GM15510 (cell line): ENCODE data around the gene FBP1.

Experiments used
- POLR2A ChIP-seq: IDR thresholded peaks from 3 replicates; pipeline ENCODE4 v1.6.1; 2011; ENCODE audit warnings: borderline replicate concordance; ENCODE audit not compliant: insufficient read length; ENCODE audit errors: extremely low read depth

The FBP1 gene

DNA sequence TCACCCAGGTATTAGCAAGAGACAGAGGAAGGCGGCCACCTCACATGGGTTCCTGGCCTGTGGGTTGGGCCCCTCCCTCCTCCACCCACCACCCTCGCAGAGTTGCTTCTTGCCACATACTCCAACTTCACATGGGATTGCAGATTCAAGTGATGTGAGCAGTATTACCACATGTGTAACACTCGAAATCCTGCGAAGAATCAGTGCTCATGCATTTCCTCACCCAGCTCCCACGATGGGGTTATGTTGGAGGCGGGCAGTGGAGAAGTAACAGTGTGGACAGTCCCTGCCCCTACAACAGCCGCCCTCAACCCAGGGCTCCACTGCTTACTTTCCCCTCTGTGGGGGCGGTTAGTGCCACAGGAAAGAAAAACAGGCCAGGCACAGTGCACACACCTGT lies 3.9 kb upstream of the FBP1 start:
- TF ChIP-seq POLR2A, result no peak

DNA sequence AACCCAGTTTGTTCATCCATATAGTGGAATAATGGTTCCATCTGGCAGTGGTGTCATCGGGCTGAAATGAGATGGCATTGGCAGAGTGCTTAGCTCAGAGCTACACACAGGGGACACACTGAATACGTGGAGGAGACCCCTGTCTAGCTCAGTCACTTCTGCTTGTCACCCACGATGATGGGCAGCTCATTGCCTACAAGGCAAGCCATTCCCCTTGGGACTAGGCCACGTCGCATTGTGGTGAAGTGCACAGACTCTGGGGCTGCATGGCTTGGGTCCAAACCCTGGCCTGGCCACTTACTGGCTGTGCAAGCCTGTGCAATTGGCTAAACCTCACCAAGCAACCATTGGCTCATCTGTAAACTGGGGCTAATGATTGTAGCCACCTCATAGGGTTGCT lies 3.2 kb upstream of the FBP1 start:
- no peak for TF ChIP-seq POLR2A

DNA sequence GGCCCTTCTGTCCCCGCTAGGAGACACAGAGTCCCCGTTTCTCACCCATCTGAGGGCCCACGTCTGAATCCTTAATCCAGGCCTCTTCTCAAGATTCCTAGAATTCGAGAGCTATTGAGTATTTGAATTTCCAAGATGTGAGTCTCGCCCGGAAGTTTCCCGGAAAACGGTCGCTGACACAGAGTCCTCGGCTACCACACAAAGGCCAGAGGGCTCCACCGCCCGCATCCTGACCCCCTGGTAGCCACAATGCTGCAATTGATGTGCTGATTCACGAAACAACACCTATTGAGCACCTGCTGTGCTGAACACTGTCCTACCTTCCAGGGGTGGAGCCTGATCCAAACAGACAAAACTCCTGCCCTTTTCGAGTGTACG lies 670 bp upstream of the FBP1 start:
- no peak for TF ChIP-seq POLR2A

DNA sequence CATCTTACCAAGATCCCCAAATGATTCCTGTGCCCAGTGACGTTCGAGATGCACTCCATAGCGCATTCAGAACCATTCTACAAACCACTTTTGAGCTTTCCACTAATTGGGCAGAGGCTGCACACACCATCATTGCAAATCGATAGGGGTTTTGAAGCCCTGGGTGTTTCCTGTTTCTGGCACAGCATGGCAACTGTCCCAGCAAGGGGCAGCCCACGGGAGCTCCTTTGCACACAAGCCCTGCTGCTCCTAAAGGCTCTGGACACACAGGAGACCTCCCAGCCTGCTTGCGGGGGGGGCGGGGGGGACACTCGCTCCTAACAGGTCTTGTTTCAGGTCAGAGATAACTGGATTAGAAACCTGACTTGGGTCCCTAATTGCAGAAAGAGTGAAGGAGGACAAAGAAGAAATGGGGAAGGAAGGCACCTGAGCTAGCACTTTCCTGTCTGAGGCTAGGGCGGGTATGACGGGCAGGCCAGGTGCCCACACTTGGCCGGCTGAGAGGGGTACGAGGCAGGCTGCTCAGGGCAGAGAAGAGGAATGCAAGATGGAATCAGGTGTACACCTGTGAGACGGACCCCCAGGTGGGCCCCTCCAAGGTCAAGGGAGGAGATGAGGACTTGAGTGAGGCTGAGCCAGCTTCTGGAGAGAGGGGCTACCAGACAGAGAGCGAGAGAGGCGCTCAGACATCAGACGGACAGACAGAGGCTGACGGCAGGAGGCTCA lies 820 bp downstream of the FBP1 start:
- no peak for TF ChIP-seq POLR2A

DNA sequence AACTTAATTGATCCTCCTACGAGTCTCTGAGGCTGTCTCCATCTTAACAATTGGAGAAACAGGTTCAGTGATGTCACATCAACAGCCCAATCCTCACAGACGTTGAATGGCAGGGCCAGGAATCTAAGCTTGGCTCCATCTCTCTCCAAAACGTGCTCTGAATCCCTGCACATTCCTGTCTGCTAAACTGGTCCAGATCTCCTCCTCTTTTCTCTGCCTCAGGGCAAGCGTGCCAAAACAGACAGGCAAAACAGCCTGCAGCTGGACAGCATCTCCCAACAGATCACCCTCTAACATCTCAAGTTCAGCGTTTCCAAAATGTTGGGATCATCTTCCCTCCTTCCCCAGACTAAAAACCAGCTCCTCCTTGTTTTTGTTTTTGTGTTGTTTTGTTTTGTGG lies 6.6 kb downstream of the FBP1 start:
- TF ChIP-seq POLR2A, result no peak

DNA sequence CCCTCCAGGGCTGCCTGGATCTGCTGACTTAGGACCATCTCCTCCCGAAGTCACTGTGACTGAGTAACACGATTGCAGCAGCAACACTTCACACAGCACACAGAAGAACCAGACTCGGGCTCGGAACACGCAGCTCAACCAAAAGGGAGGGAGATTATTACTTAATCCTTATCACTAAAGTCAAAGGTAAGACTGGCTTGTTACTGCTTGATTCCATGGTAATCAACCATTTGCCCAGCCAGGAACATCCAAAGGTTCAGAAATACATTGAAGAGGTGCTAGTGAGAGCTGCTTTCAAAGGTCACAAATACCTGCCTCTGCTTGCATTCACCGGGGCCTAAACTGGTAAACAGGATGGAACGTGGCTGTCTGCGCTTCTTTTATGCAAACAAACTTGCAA lies 7.7 kb downstream of the FBP1 start:
- TF ChIP-seq POLR2A, result no peak

DNA sequence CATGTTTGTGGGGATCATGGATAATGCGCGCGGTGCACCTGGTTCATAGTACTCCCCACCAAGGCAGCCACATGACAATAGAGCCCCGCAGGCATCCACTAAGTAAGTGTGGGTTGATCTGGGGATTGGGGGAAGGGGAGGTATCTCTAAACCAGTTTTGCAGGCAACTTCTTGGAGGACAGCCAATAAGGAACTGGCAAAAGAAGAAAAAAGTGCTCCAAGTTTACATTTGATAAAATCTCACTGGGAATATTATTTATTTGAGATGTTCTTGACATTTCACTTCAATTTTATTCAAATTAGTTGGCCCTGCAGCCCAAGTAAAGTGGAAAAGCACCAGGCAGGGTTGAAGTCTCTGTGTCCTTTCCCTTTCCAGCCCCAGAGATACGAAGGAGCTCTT lies 8.5 kb downstream of the FBP1 start:
- no peak for TF ChIP-seq POLR2A

DNA sequence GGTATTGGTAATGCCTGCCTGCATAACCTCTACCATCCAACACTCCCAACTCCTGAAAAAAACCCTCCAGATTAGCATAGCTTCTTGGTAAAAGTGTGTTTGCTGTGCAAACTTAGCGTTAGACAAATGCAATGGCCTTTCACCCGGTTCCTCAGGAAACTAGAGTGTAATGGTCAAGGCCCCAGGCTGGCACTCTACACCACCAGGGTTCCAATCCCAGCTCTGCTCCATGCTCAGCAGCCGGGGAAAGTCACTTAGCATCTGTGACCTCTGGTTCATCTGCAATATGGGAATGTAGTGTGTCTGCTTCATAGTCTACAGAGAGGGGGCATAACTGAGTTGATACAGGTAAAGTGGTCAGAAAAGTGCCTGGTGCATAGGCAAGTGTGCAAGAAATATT lies 9.0 kb downstream of the FBP1 start:
- no peak for TF ChIP-seq POLR2A

DNA sequence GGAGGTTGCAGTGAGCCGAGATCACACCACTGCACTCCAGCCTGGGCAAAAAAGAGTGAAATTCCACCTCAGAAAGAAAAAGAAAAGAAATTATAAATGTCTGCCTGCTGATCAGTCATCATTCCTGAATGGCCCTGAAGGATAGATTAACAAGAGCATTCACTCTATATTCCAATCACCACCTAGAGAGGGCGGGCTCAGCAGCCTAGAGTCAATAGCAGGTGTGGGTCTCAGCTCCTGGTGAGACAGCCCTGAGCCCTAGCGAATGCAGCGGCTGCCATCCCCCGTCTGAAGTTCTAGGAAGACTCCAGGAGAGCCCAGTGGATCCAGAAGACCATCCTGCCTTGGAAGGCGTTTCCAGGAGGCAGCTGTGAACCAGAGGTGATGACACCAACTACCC lies 12.0 kb downstream of the FBP1 start:
- no peak for TF ChIP-seq POLR2A

DNA sequence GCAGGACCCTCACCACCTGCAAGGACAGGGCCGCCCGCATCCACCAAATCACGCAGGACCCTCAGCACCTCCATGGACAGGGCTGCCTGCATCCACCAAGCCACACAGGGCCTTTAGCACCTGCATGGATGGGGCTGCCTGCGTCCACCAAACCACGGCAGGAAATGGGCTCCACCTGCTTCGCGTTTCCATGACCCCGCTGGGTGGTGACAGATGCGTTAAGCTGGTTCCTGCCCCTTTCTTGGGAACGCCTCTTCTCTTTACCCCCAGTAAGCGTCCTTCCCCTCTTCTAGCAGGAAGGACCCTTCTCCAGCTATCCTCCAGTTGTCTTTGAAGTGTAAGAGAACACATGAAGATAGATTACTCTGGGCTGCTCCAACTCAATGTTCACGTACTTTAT lies 13.5 kb downstream of the FBP1 start:
- no peak for TF ChIP-seq POLR2A

DNA sequence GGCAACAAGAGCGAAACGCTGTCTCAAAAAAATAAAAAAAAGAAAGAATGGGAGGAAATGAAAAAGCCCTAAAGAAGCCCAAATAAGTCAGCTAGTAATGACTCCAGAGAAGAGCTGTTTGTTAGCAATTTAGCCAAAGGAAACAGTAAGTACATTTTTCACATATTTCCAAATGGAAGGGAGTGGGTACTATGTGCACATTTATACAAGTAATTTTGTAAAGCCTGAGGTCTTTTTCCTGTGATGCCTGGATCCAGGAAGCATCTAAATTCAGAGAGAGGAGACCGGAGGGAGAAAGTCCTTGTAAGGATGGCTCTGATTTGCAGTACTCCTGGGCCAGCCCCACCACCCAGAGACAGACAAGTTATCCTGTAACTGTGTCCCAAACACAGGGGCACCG lies 14.7 kb downstream of the FBP1 start:
- no peak for TF ChIP-seq POLR2A

DNA sequence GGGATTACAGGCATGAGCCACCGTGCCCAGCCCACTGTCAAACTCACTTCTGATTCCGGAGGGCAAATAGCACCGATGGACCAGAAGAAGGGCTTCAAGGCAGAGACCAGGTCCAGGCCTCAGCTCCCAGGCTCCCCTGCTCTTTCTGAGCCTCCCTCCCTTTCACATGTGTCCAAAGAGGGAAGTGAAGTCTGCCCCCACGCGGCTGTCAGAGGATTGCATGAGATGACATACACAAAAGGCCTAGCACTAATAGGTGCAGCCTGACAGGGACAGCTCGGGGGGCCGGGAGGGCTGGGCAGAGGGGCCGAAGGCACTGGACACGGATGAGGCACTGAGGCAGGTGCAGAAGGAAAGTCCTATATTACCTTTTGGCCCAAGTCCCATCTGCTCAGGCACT lies 16.1 kb downstream of the FBP1 start:
- no peak for TF ChIP-seq POLR2A

DNA sequence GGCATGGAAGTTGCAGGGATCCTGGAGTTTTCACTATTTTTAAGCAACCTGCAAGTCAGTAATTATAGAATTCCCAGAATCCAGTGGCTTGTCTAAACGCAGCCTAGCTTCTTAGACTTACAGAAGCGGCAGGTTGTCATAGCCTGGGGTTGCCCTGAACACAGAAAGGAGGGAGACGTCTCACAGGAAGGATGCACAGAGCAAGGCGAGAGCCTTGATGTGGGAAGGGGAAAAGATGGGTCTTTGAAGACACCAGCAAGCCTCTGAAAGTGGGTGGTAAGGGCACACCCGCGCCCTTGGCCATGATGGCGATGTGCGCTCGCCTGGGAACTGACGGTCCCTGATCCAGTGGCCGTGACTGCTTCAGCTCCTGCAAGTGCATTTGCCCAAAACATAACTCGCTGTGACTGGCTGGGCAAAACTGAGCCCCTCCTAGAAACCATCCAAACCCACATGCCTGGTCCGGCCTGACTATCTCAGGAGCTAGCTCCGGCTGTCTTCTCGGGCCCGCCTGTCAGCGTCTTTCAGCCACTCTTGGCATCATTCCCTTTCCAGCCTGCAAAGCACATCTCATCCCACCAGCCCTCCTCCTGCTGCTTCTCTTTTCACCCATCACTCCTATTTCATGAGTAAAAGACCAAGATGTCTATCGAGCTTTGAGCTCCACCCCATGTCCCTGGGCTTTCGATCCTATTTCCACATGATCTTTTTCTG lies 17.1 kb downstream of the FBP1 start:
- no peak for TF ChIP-seq POLR2A

DNA sequence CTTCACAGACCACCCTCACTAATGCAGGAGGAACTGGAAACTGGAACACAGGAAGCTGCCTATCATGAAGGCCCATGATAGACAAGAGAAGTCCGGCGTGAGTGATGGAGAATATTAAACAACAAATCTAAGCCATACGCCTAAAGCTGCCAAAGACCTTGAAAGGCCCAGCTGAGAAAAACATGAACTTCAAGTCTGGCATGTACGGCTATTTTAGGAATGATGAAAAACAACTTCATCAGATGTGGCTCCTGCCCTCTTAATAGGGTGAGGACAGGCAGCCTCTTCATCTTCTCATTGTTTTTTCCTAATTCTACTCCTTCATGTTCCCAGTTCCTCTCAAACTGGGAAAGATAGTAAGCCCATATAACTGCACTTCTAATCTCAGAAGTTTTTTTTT lies 20.3 kb downstream of the FBP1 start:
- TF ChIP-seq POLR2A, result no peak

DNA sequence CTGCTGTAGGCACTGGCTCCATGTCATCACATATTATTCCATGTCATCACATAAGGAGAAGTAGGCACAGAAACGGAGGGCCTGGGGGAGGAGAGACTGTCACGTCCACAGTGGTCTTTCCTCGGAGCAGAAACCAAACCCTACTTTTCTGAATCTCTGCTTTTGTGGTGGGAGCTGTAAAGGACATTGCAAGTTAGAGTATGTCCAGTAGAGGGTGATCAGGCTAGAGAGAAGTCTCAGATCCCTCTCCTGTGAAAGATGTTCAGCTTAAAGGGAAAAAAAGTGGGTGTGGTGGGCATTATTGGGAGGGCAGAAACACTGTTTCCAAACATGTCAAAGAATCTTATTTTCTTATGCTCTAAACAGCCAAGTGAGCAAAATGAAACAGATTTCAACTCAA lies 26.3 kb downstream of the FBP1 start:
- TF ChIP-seq POLR2A, result no peak

DNA sequence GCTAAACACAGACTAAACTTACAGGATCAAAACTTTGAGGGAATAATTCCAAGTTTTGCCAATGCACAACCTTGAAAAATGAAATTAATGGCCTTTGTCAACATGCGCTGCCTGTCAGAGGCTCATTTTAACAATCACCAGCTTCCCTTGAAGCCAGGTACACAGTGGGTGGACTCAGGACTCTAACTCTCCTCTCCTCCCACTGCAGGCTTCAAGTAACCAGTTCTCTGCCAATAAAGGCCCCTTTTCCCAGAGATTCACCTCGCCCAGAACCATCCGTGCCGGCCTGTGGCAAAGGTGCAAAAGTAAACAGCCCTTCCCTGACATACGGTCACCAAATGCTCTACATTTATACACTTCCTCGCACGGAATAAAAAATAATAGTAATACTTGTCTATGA lies 27.2 kb downstream of the FBP1 start:
- TF ChIP-seq POLR2A, result no peak
